ENCODE measurements around the gene TBC1D3K.
"Not testable (repeated sequence)": the region's sequence is repeated elsewhere in the genome, so short reads cannot be mapped to it uniquely, and the experiment has no call there.

TBC1D3K gene

DNA sequence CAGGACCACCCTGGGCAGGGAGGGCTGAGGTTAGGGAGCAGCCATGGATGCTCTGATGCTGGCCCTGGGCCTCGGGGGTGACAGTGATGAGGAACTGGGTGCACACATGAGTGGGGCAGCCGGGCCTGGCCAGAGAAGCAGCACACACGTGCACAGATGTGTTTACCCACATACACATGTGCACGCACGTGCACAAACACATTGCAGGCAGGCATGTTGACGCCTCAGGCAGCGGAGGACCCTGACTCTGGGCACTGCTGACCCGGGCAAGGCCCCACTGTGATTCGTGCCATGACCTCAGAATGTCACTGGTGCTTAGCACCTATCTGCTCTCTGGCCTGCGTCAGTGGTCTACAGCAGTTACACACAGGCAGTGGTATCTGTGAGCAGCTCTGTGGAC, at the start of gene TBC1D3K:
Gene TBC1D3K (plus strand): TSS at position 301 of the 400 bp plus-strand sequence. CDS start 1,585 bp downstream, outside the sequence.
- DNase-seq (ENCODE audit: low spot score); FAIRE-seq: not testable (repeated sequence)

DNA sequence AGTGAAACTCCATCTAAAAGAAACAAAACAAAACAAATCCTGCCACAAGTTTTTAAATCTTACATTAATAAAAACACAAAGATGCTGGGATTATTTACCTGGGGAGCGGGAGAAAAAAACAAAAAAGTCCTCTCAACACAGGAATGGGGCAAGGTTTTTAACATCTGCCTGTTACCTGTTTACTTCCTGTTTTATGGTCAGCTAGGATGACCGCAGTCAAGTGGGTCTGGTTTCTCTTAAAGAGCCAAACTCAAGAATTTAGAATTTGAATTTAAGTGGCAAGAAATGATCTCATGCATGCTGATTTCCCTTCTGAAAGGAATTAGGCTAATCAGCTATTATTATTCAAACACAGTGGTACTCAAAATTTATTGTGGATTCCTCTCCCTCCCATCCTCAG, 39.7 kb upstream of the TBC1D3K start:
- FAIRE-seq: no peak
- DNase-seq (ENCODE audit: low spot score): no peak

GRCh38 chr17:37885136-37885535, 39.1 kb upstream of the TBC1D3K start:
- DNase-seq (ENCODE audit: low spot score) (no peak), FAIRE-seq (no peak)

GRCh38 chr17:37888881-37889280, 35.3 kb upstream of the TBC1D3K start:
- no peak for DNase-seq (ENCODE audit: low spot score)
- no peak for FAIRE-seq

DNA sequence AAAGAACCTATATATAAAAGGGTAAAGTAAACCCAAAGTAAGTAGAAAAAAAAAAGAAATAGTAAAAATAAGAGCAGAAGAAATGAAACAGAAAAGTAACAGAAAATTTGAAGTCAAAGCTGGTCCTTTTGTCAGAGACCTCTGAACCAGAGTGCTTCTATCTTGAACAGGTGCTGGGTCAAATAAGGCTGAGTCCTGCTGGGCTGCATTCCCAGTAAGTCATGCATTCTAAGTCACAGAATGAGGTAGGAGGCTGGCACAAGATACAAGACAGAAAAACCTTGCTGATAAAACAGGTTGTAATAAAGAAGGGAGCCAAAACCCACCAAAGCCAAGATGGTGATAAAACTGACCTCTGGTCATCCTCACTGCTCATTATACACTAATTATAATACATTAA, 27.3 kb upstream of the TBC1D3K start:
- not testable (repeated sequence) for DNase-seq (ENCODE audit: low spot score); FAIRE-seq

Measured in RCC 7860 (cell line).